C4-2B (cell line): ENCODE measurements around the gene IL1RL2.

Source experiments
- ZFX ChIP-seq: fragments of 450-650 bp; IDR thresholded peaks from 2 replicates; pipeline ENCODE4 v1.6.1; 2017
- TF ChIP-seq, protein P1 (sequence below): fragments of 450-650 bp; conservative IDR thresholded peaks from 2 replicates; pipeline ENCODE4 v1.5.1; 2017; ENCODE audit warnings: mild to moderate bottlenecking

DNA sequence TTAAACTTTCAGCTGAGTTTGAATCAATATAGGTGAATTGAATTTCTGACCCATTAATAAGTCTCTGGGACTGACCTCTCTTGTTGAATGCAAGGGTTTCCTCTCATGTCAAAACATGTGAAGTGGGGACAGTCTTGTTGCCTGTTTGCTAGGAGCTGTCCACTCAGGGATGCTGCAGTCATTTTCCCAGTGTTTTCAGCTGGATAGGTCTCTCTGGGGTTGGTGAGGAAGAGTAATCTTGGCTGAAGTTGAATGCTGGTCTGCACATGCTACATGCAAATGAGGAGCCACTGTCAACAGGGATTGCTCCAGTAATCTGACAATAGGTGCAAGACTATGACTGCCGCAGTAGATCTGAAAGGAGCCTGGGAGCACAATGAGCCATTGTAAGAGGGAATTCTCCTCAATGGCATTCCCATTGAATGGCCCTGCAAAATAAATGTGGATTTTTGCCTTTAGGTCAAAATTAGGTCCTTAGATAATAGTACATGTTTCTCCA, 90.4 kb downstream of the IL1RL2 start:
- TF ChIP-seq, protein P1, sequence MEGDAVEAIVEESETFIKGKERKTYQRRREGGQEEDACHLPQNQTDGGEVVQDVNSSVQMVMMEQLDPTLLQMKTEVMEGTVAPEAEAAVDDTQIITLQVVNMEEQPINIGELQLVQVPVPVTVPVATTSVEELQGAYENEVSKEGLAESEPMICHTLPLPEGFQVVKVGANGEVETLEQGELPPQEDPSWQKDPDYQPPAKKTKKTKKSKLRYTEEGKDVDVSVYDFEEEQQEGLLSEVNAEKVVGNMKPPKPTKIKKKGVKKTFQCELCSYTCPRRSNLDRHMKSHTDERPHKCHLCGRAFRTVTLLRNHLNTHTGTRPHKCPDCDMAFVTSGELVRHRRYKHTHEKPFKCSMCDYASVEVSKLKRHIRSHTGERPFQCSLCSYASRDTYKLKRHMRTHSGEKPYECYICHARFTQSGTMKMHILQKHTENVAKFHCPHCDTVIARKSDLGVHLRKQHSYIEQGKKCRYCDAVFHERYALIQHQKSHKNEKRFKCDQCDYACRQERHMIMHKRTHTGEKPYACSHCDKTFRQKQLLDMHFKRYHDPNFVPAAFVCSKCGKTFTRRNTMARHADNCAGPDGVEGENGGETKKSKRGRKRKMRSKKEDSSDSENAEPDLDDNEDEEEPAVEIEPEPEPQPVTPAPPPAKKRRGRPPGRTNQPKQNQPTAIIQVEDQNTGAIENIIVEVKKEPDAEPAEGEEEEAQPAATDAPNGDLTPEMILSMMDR = no peak
- TF ChIP-seq ZFX = no peak
